Mesendoderm (in vitro differentiated cells): ENCODE measurements around the gene KCNAB1.

ENCODE experiments used
- DNase-seq: peaks from one replicate; pipeline ENCODE4 v3.0.0; 2013
- H2AK5ac ChIP-seq: 2 replicates; pipeline ENCODE4 v1.6.1; 2013; ENCODE audit warnings: low read length, inconsistent platforms
- H2BK120ac ChIP-seq: 2 replicates; pipeline ENCODE4 v1.6.1; 2013; ENCODE audit warnings: low read depth, mild to moderate bottlenecking, low read length, moderate library complexity, mixed read lengths
- H2BK15ac ChIP-seq: replicated peaks from 2 replicates; pipeline ENCODE4 v1.6.1; 2013; ENCODE audit warnings: low read depth, mild to moderate bottlenecking, moderate library complexity
- H2BK5ac ChIP-seq: 2 replicates; pipeline ENCODE4 v1.6.1; 2013; ENCODE audit warnings: low read length, inconsistent platforms
- H3K18ac ChIP-seq: 2 replicates; pipeline ENCODE4 v1.6.1; 2013; ENCODE audit warnings: mild to moderate bottlenecking, low read length, mixed read lengths
- H3K23ac ChIP-seq: one replicate; pipeline ENCODE4 v1.6.1; 2013; ENCODE audit warnings: low read length
- H3K27ac ChIP-seq: 2 replicates; pipeline ENCODE4 v1.5.1; 2013; ENCODE audit warnings: low read depth, mild to moderate bottlenecking, inconsistent platforms, low read length, moderate library complexity
- H3K27me3 ChIP-seq: 2 replicates; pipeline ENCODE4 v1.6.1; 2013; ENCODE audit warnings: low read length, control low read depth, mild to moderate bottlenecking, inconsistent platforms; ENCODE audit not compliant: insufficient read depth, poor library complexity
- H3K36me3 ChIP-seq: 2 replicates; pipeline ENCODE4 v1.6.1; 2013; ENCODE audit warnings: low read length, inconsistent platforms; ENCODE audit not compliant: control insufficient read depth, insufficient read depth
- H3K4ac ChIP-seq: one replicate; pipeline ENCODE4 v1.6.1; 2013; ENCODE audit warnings: low read depth, mild to moderate bottlenecking, low read length, moderate library complexity
- H3K4me1 ChIP-seq: 2 replicates; pipeline ENCODE4 v1.6.1; 2013; ENCODE audit warnings: low read depth, low read length, inconsistent platforms; ENCODE audit not compliant: control insufficient read depth
- H3K4me2 ChIP-seq: 2 replicates; pipeline ENCODE4 v1.6.1; 2013; ENCODE audit warnings: low read length
- H3K4me3 ChIP-seq: 2 replicates; pipeline ENCODE4 v1.5.1; 2013; ENCODE audit warnings: mild to moderate bottlenecking, low read length
- H3K56ac ChIP-seq: one replicate; pipeline ENCODE4 v1.6.1; 2013; ENCODE audit warnings: low read length
- H3K79me1 ChIP-seq: 2 replicates; pipeline ENCODE4 v1.6.1; 2013; ENCODE audit warnings: low read length, inconsistent platforms
- H3K79me2 ChIP-seq: 2 replicates; pipeline ENCODE4 v1.6.1; 2013; ENCODE audit warnings: mild to moderate bottlenecking, low read length; ENCODE audit not compliant: control insufficient read depth, insufficient read depth
- H3K9ac ChIP-seq: 2 replicates; pipeline ENCODE4 v1.6.1; 2013; ENCODE audit warnings: low read length, inconsistent platforms
- H4K5ac ChIP-seq: one replicate; pipeline ENCODE4 v1.6.1; 2013; ENCODE audit warnings: low read length
- H4K8ac ChIP-seq: one replicate; pipeline ENCODE4 v1.6.1; 2013; ENCODE audit warnings: low read depth, mild to moderate bottlenecking, control low read depth, low read length, moderate library complexity
- WGBS: extraction: QIAGEN DNeasy Blood & Tissue Kit; methylation state at CpG from one replicate; pipeline ENCODE4 v1.1.7; 2013; ENCODE audit warnings: low lambda C conversion rate, missing lambda C conversion rate; ENCODE audit not compliant: insufficient coverage; ENCODE audit errors: extremely low coverage; 5-methylcytosine and 5-hydroxymethylcytosine counted together

Gene KCNAB1

DNA sequence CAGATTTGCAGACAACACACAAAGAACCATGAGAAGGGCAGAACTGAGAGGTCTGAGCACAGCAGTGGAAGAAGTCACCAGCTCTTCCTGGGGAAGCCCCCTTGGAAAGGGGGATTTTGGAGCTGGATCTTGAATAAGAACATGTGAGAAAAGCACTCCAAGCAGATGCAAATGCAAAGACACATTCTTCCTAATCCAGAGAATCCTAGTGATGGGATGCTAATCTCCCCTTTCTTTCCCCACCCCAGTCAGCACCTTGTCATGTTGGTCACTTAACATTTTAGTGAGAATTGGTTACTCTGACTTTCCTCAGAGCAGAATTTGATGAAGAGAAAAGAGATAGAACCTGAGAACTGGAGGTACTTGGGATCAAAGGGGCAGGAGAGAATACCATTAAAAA is 286.0 kb downstream of the KCNAB1 start:
- Histone ChIP-seq H3K79me2 (no peaks in the 10 kb centered on the region), H3K4me3 (no peak overlapping the region), H3K23ac (no peak overlapping the region), H4K5ac (no peak overlapping the region), H3K4ac (no peak overlapping the region), H3K4me1 (no peaks in the 10 kb centered on the region), H2BK120ac (no peak overlapping the region), H3K36me3 (no peaks in the 10 kb centered on the region), H3K79me1 (no peaks in the 10 kb centered on the region), H2BK15ac (no peak overlapping the region), H3K27ac (no peak overlapping the region), H4K8ac (no peak overlapping the region), H3K18ac (no peak overlapping the region), H3K27me3 (no peaks in the 10 kb centered on the region), H2AK5ac (no peak overlapping the region), H2BK5ac (no peak overlapping the region), H3K4me2 (no peak overlapping the region), H3K9ac (no peak overlapping the region), H3K56ac (no peak overlapping the region)
- DNase-seq, result peak; percentile 8

GRCh38 chr3:156407617-156408225 is 287.3 kb downstream of the KCNAB1 start:
- Histone ChIP-seq H3K4me3 (no peak overlapping the region), H3K4me2 (no peak overlapping the region), H2BK120ac (no peak overlapping the region), H3K36me3 (no peaks in the 10 kb centered on the region), H3K79me2 (no peaks in the 10 kb centered on the region), H3K23ac (no peak overlapping the region), H4K5ac (no peak overlapping the region), H2BK15ac (no peak overlapping the region), H3K9ac (no peak overlapping the region), H2BK5ac (no peak overlapping the region), H3K56ac (no peak overlapping the region), H3K4ac (no peak overlapping the region), H3K4me1 (no peaks in the 10 kb centered on the region), H3K27me3 (no peaks in the 10 kb centered on the region), H3K18ac (no peak overlapping the region), H2AK5ac (no peak overlapping the region), H3K27ac (no peak overlapping the region), H3K79me1 (no peaks in the 10 kb centered on the region), H4K8ac (no peak overlapping the region)
- no CpG with 5 or more reads among the region's 11 CpGs for WGBS
- no peak for DNase-seq

GRCh38 chr3:156409694-156410093 is 289.3 kb downstream of the KCNAB1 start:
- Histone ChIP-seq H2AK5ac (no peak overlapping the region), H3K4me1 (no peaks in the 10 kb centered on the region), H3K56ac (no peak overlapping the region), H3K4ac (no peak overlapping the region), H4K5ac (no peak overlapping the region), H4K8ac (no peak overlapping the region), H3K23ac (no peak overlapping the region), H2BK120ac (no peak overlapping the region), H3K9ac (no peak overlapping the region), H3K27me3 (no peaks in the 10 kb centered on the region), H3K4me3 (no peak overlapping the region), H3K36me3 (no peaks in the 10 kb centered on the region), H2BK5ac (no peak overlapping the region), H3K79me1 (no peaks in the 10 kb centered on the region), H2BK15ac (no peak overlapping the region), H3K18ac (no peak overlapping the region), H3K4me2 (no peak overlapping the region), H3K79me2 (no peaks in the 10 kb centered on the region), H3K27ac (no peak overlapping the region)
- no peak for DNase-seq
- no CpG with 5 or more reads among the region's 3 CpGs for WGBS

- Histone ChIP-seq H3K4ac (no peak overlapping the region), H3K23ac (no peak overlapping the region), H3K56ac (no peak overlapping the region), H3K79me2 (no peaks in the 10 kb centered on the region), H2BK120ac (no peak overlapping the region), H4K5ac (no peak overlapping the region), H3K18ac (no peak overlapping the region), H3K79me1 (no peaks in the 10 kb centered on the region), H2AK5ac (no peak overlapping the region), H2BK5ac (no peak overlapping the region), H3K4me1 (no peaks in the 10 kb centered on the region), H3K4me3 (no peak overlapping the region), H2BK15ac (no peak overlapping the region), H3K4me2 (no peak overlapping the region), H3K36me3 (no peaks in the 10 kb centered on the region), H3K27me3 (no peaks in the 10 kb centered on the region), H3K27ac (no peak overlapping the region), H3K9ac (no peak overlapping the region), H4K8ac (no peak overlapping the region)
- no CpG with 5 or more reads among the region's 1 CpG for WGBS
- no peak for DNase-seq
These were observed 292.2 kb downstream of the KCNAB1 start for GRCh38 chr3:156412600-156412999.

DNA sequence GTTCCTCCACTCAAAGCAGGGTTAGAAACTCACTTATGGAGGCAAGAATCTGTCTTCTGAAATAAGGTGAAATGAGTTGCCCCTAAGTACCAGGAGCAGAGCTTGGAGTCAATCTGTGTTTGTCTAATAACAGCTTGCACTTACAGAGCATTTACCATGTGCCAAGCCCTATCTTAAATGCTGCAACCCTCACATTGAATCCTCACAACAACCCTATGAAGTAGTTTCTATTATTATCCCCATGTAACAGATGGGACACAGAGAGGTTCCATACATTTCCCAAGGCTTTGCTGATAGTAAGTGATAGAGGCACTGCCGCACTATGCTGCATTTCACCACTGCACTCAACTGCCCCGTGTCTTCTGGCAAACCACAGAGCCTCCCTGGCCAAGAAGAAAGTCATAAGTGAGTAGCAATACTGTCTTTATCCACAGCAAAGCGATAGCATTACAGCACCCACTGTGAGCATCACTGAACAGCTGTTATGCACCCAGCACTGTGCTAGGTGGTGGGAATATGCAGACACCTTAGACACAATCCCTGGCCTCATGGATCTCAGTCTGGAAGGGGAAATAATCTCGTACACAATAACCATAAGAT is 293.0 kb downstream of the KCNAB1 start:
- Histone ChIP-seq H2BK5ac (no peak overlapping the region), H3K4me1 (no peaks in the 10 kb centered on the region), H3K4me3 (no peak overlapping the region), H3K27me3 (no peaks in the 10 kb centered on the region), H3K18ac (no peak overlapping the region), H3K79me1 (no peaks in the 10 kb centered on the region), H4K8ac (no peak overlapping the region), H3K27ac (no peak overlapping the region), H2AK5ac (no peak overlapping the region), H3K9ac (no peak overlapping the region), H3K56ac (no peak overlapping the region), H2BK15ac (no peak overlapping the region), H4K5ac (no peak overlapping the region), H3K36me3 (no peaks in the 10 kb centered on the region), H2BK120ac (no peak overlapping the region), H3K23ac (no peak overlapping the region), H3K4me2 (no peak overlapping the region), H3K4ac (no peak overlapping the region), H3K79me2 (no peaks in the 10 kb centered on the region)
- WGBS, result no CpG with 5 or more reads among the region's 4 CpGs
- no peak for DNase-seq
